K562 treated with DMSO at 1 percent for 48 hours (cell line): ENCODE results near the gene DDC. TPM values are rescaled to one million over a fixed set of nuclear protein-coding genes. Genes with fewer than 3 reads are reported as not detected.

ENCODE experiments used
- total RNA-seq: library from RNA; unstranded; fragments of 300-600 nt; gene quantifications from 2 replicates; pipeline ENCODE4 v1.2.3, GENCODE V29; 2022; ENCODE audit warnings: low replicate concordance; ENCODE audit errors: extremely low read depth

Gene DDC, protein sequence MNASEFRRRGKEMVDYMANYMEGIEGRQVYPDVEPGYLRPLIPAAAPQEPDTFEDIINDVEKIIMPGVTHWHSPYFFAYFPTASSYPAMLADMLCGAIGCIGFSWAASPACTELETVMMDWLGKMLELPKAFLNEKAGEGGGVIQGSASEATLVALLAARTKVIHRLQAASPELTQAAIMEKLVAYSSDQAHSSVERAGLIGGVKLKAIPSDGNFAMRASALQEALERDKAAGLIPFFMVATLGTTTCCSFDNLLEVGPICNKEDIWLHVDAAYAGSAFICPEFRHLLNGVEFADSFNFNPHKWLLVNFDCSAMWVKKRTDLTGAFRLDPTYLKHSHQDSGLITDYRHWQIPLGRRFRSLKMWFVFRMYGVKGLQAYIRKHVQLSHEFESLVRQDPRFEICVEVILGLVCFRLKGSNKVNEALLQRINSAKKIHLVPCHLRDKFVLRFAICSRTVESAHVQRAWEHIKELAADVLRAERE
- not detected in 2 replicates for total RNA-seq

DNA sequence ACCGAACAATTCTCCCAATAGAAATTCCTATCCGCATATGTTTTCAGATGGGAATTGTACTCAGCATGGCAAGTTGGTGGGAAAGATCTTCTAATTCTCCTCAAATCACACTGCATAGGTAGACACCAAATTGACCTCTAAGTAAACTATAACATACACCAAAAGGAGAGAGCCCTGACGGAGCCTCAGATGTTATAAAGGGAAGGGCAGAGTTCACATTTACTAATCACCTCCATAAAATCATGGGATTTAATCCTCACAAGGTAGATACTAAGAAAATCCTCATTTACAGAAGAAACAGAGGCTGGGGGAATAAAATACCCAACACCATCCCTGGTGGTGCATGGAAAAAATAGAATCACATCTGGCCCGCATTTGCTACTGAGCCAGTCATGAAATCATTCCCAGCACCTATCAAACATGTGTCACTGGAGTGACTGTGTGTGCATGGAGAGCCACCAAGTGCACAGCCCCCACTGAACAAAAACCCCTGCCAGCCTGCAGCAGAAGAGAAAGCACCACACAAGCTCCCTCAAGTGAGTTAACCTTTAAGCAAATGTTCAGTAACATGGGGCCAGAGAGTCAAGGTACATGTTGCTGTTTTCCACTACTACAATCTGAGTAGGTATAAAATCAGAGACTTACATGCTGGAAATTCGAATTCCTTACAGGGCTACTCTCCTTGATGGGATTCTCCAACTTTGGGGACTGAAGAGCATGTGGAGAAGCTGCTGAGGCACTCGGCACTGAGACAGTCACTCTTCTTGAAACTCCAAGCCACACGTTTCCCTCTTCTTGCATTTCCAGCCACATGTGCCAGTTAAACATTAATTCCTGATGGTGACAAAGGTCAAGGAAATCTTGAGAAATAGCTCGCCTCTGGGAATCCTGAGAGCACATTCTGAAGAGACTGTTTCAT is at the start of gene DDC:
DDC (minus strand) TSS at position 766 of the 919 bp plus-strand sequence. CDS start 21,320 bp downstream, outside the sequence.

DNA sequence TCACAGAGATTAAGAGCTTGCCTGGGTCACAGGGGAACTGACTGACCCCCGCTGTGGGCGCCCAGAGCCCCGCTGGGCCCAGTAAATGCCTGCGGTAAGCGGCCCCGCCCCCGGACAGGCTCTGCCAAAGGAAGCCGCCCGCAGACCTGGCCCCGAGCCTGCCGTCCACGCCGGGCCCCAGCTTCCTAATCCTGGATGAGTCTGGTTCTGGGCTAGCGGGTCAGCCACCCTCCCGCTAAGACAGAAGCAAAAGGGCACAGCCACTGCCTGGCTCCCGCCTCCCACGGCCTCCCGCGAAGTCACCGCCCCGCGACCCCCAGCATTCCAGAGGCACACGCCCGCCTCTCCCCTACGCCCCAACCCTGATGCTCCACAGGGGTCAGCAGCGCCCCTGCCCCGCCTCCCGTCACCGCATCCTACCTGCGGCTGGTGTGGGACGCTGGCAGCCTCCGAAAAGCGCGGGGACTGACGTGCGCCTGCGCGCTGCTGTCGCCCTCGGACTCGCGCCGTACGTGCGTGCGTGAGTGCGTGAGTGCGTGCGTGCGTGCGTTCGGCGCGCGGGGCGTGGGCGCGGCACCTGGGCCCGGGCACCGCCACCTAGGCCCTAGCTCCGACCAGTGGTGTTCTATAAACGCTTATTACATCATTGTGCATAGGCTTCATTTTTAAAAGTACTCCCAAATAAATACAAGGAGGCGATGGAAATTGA is 115.2 kb downstream of the DDC start, which contains the start of gene FIGNL1:
FIGNL1 (minus strand) TSS at position 470 of the 709 bp plus-strand sequence. CDS start 3,063 bp downstream, outside the sequence.

Other genes starting within 250 kb of the DDC start
- not detected in 2 replicates for gene FIGNL1, start 115.1 kb downstream of the DDC start, total RNA-seq
- gene GRB10, start 217.5 kb upstream of the DDC start, total RNA-seq: not detected in 2 replicates